Thyroid gland (tissue), 4 donors: ENCODE data around the gene SEMA3D. TPM values are rescaled to one million over a fixed set of nuclear protein-coding genes. Genes with fewer than 3 reads are reported as not detected.

Source experiments
- DNase-seq, 2 donors: peaks; one replicate each; pipeline ENCODE4 v3.0.0-alpha.2; 2019
- H3K27ac ChIP-seq, 3 donors: fragments of 200-600 bp; sonication (generic); 1 replicate in 2 of 3; 2 replicates in 1 of 3; pipeline ENCODE4 v1.5.1; 2016 to 2019; ENCODE audit warnings: mild to moderate bottlenecking in 1 of 3, moderate library complexity in 1 of 3
- H3K27me3 ChIP-seq: fragments of 200-600 bp; sonication (generic); one replicate; pipeline ENCODE4 v1.5.1; 2019
- H3K36me3 ChIP-seq, 2 donors: fragments of 200-600 bp; sonication (generic); one replicate each; pipeline ENCODE4 v1.5.1; 2016 to 2019
- H3K4me1 ChIP-seq, 2 donors: fragments of 200-600 bp; sonication (generic); one replicate each; pipeline ENCODE4 v1.5.1; 2017 to 2019
- H3K4me3 ChIP-seq, 3 donors: fragments of 200-600 bp; sonication (generic); replicated peaks in 1 of 3; 1 replicate in 2 of 3; 2 replicates in 1 of 3; pipeline ENCODE4 v1.5.1; 2016; ENCODE audit warnings: mild to moderate bottlenecking in 1 of 3
- H3K9me3 ChIP-seq: fragments of 200-600 bp; sonication (generic); one replicate; pipeline ENCODE4 v1.5.1; 2017
- POLR2A ChIP-seq, 2 donors: fragments of 450-650 bp; IDR thresholded peaks; one replicate each; pipeline ENCODE4 v1.6.1; 2017; ENCODE audit warnings: antibody characterized with exemption in 2 of 2, mild to moderate bottlenecking in 2 of 2, moderate library complexity in 1 of 2
- WGBS, 2 donors: methylation state at CpG; one replicate each; pipeline ENCODE4 v1.1.5; 2017; 5-methylcytosine and 5-hydroxymethylcytosine counted together
- intact Hi-C: fragments of 100-400 bp; cut with DNase I; formaldehyde crosslinking; loops from one replicate; pipeline ENCODE4 v1.15.1; 2023
- total RNA-seq, 4 donors: library from RNA; depleted of rRNA; stranded (reverse); fragments of >200 nt; gene quantifications; one replicate each; pipeline ENCODE4 v1.2.3, GENCODE V29; 2016
- TF ChIP-seq, protein P1 (sequence below), 6 experiments: fragments of 200-600 bp in 3 of 6; fragments of 450-650 bp in 3 of 6; sonication (generic) in 3 of 6; IDR thresholded peaks; one replicate each; pipeline ENCODE4 v1.5.1; 2016 to 2019; ENCODE audit warnings: antibody characterized with exemption in 6 of 6, mild to moderate bottlenecking in 2 of 6, inconsistent platforms in 1 of 6, moderate library complexity in 1 of 6

SEMA3D gene
- total RNA-seq, 4 donors from 2014 or later, result 65.8 to 131 (median 91.8) TPM

DNA sequence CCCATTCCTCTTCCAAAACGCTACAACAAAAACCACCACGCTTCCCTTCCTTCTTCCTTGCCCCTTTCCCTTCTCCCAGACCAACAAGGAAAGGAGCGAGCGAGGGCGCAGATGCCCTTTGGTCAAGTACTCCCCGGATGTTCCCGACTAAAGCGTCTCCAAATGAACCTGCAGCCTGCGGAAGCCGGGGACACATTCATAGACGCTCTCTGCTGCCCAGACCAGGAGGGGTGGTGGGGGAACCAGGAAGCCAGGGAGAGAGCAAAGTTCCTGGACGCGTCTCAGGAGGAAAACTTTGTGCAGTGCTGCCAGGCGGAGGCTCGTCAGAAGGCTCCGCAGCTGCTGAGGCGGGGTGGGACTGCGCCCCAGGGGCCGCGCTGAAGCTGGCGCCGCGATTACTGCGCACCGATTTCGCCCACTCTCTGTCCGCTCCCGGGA lies 754 bp downstream of the SEMA3D start:
- peak; percentile 72 for DNase-seq
- 0 to 2% methylated on average over 12 to 25 of the region's 28 CpGs for WGBS, 2 donors
- intact Hi-C loops, result loop anchor here (10.0 kb wide), 1 partner anchor 369 kb away; no protein-coding TSS in a partner anchor
- H3K27ac ChIP-seq, result peak overlapping the region; percentile 76 to 92 (median 77)
- TF ChIP-seq, protein P1, sequence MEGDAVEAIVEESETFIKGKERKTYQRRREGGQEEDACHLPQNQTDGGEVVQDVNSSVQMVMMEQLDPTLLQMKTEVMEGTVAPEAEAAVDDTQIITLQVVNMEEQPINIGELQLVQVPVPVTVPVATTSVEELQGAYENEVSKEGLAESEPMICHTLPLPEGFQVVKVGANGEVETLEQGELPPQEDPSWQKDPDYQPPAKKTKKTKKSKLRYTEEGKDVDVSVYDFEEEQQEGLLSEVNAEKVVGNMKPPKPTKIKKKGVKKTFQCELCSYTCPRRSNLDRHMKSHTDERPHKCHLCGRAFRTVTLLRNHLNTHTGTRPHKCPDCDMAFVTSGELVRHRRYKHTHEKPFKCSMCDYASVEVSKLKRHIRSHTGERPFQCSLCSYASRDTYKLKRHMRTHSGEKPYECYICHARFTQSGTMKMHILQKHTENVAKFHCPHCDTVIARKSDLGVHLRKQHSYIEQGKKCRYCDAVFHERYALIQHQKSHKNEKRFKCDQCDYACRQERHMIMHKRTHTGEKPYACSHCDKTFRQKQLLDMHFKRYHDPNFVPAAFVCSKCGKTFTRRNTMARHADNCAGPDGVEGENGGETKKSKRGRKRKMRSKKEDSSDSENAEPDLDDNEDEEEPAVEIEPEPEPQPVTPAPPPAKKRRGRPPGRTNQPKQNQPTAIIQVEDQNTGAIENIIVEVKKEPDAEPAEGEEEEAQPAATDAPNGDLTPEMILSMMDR (IDR thresholded peaks at IDR 0.05), result no peak
- peak in 1 of 2 donors; percentile 61 for TF ChIP-seq POLR2A (IDR thresholded peaks at IDR 0.05)
- H3K36me3 ChIP-seq, result no peaks in the 10 kb centered on the region
- H3K9me3 ChIP-seq, result no peaks in the 10 kb centered on the region
- H3K27me3 ChIP-seq, result no peaks in the 10 kb centered on the region
- H3K4me3 ChIP-seq, result peak overlapping the region; percentile 32 to 86 (median 58)
- peaks cover 7 to 12% of the 10 kb centered on the region in 2 donors for H3K4me1 ChIP-seq

DNA sequence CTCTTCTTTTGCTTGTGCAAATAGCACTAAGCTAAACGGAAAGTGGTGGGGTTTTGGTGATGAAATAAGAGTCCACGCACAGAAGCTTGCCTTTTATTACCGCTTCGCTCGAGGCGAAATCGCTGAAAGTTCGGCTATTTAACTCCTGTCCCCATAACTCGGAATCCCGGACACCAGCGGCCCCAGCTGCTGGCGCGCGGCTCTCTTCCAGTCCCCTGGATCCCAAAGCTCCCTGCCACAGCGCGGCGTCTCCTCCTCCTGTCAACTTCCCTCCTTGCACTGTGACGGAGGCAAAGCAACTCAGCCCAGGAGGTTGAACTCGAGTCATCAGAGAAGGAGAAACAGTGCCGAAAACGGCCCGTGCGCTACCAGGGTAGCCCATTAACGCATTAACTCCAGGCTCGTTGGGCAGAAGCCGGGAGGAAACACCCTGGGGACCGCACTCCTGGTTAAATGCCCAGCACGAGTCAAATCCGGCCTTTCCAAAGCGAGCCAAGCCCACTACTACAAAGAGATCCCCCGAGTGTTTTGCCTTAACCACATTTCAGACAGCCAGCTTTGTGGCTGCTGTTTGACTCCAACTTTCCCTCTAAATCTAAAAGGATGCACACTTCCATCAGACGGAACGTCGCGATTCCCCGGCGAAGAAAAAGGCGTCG lies 1.3 kb downstream of the SEMA3D start:
- no peaks in the 10 kb centered on the region for H3K27me3 ChIP-seq
- peaks cover 7 to 12% of the 10 kb centered on the region in 2 donors for H3K4me1 ChIP-seq
- H3K27ac ChIP-seq, result peak overlapping the region; percentile 76 to 92 (median 77)
- H3K36me3 ChIP-seq, result no peaks in the 10 kb centered on the region
- peak overlapping the region; percentile 32 to 86 (median 58) for H3K4me3 ChIP-seq
- intact Hi-C loops, result loop anchor here (10.0 kb wide), 1 partner anchor 369 kb away; no protein-coding TSS in a partner anchor
- 0 to 2% methylated on average over 35 to 38 of the region's 39 CpGs for WGBS, 2 donors
- no peaks in the 10 kb centered on the region for H3K9me3 ChIP-seq
- TF ChIP-seq, protein P1 (IDR thresholded peaks at IDR 0.05), result peak in 4 of 6 experiments; percentile 15 to 45 (median 41)
- TF ChIP-seq POLR2A (IDR thresholded peaks at IDR 0.05), result peak in 1 of 2 donors; percentile 73
- peak; percentile 67 to 85 for DNase-seq

DNA sequence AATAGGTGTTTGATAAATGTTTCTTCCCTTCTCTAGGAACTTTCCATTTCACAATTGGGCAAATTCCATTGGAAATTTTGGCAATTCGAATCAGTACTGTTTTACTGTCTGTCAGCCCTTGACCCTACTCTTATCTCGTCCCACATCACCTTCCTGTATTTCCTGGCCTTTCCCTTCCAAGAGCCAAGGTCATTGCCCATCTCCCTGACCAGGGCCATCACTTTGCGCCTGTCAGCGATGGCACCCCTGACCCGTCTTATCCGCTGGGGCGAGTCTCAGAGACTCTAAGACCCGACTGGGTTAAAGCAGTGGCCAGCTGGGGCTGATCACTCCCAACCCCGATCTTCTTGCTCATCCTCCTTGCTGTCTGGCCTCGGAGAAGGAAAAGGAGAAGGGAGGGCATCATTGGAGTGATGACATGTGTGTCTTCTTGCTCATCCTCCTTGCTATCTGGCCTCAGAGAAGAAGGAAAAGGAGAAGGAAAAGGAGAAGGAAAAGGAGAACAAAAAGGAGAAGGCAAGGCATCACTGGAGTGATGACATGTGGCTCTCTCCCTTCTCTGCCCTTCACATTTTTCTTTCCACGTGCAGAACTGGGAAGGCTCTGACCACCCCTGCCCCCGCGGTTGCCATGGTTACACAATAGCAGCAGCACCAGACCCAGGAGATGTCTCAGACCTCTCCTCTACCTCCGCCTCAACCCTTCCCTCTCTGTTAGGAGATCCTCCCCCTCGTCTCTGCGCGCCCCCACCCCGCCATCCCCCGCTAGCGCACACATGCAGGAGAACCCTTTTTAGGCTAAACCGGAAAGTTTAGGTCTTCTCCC lies 2.0 kb downstream of the SEMA3D start:
- 39 to 40% methylated on average over 21 of the region's 21 CpGs for WGBS, 2 donors
- TF ChIP-seq, protein P1 (IDR thresholded peaks at IDR 0.05), result no peak
- no peak for TF ChIP-seq POLR2A (IDR thresholded peaks at IDR 0.05)
- peaks cover 7 to 12% of the 10 kb centered on the region in 2 donors for H3K4me1 ChIP-seq
- H3K36me3 ChIP-seq, result no peaks in the 10 kb centered on the region
- intact Hi-C loops, result loop anchor here (10.0 kb wide), 1 partner anchor 370 kb away; no protein-coding TSS in a partner anchor
- no peaks in the 10 kb centered on the region for H3K9me3 ChIP-seq
- H3K27me3 ChIP-seq, result no peaks in the 10 kb centered on the region
- H3K4me3 ChIP-seq, result peak overlapping the region; percentile 32 to 86 (median 58)
- DNase-seq, result peak; percentile 62 to 64
- peak overlapping the region; percentile 76 to 92 (median 77) for H3K27ac ChIP-seq

DNA sequence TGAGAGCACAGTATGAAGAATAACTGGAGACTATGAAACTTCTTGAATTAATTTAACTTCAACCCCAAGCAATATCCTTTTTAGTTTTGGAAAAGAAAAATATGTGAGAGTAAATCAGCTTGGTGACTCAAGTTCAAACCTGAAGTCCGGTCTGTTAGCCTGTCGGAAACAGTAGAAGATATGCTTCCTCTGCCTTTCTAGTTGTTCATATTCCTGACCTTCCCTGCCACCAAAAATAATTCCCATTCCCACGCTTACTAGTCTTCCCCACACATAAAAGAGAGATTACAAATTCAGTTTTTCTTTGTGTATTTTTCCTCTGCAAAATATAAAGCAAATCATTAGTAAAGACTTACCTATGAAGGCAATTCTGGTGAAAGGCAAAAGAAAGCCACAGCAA lies 3.6 kb downstream of the SEMA3D start:
- 81 to 88% methylated on average over 3 of the region's 3 CpGs for WGBS, 2 donors
- intact Hi-C loops, result loop anchor here (10.0 kb wide), 1 partner anchor 372 kb away; no protein-coding TSS in a partner anchor
- H3K27ac ChIP-seq, result no peak overlapping the region
- H3K4me3 ChIP-seq, result no peak overlapping the region
- H3K4me1 ChIP-seq, result peaks cover 7 to 12% of the 10 kb centered on the region in 2 donors
- no peaks in the 10 kb centered on the region for H3K9me3 ChIP-seq
- TF ChIP-seq, protein P1 (IDR thresholded peaks at IDR 0.05), result no peak
- TF ChIP-seq POLR2A (IDR thresholded peaks at IDR 0.05), result no peak
- DNase-seq, result no peak
- H3K36me3 ChIP-seq, result no peaks in the 10 kb centered on the region
- no peaks in the 10 kb centered on the region for H3K27me3 ChIP-seq
